Measurements from ENCODE around the gene CDC42EP3.

DNA sequence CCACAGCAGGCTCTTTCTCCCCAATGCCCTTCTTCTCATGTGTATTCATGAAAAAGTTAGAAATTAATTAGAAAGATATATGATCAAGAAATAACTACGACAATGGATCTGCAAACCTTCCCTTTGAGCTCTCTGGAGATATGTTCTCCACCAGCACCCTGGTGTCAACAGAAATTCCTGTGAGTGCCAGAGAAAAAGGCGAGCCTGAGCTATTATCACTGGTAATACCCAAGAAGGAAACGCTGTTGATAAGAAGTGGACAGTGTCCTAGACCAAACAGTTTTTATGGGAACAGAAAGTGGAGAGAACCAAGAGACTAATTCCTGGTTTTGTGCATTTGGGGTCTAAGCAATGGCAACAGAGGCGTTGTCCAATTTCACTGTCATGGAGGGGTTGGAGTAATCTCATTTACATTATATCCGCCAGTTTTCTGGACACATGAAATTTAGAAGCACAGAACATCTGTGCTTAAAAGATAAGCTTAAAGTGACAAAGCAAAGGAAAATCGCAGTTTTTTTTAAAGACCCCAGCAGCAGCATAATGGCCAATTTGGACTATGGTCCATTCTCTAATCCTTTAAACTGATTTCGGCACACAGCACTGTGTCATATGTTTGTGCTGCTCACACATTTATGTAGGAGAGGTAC is 47.2 kb upstream of the CDC42EP3 start:
- TF ChIP-seq, protein P1, sequence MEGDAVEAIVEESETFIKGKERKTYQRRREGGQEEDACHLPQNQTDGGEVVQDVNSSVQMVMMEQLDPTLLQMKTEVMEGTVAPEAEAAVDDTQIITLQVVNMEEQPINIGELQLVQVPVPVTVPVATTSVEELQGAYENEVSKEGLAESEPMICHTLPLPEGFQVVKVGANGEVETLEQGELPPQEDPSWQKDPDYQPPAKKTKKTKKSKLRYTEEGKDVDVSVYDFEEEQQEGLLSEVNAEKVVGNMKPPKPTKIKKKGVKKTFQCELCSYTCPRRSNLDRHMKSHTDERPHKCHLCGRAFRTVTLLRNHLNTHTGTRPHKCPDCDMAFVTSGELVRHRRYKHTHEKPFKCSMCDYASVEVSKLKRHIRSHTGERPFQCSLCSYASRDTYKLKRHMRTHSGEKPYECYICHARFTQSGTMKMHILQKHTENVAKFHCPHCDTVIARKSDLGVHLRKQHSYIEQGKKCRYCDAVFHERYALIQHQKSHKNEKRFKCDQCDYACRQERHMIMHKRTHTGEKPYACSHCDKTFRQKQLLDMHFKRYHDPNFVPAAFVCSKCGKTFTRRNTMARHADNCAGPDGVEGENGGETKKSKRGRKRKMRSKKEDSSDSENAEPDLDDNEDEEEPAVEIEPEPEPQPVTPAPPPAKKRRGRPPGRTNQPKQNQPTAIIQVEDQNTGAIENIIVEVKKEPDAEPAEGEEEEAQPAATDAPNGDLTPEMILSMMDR (IDR thresholded peaks at IDR 0.05): no peak
- no peak for TF ChIP-seq POLR2A (IDR thresholded peaks at IDR 0.05)
- TF ChIP-seq EP300 (IDR thresholded peaks at IDR 0.05): no peak
